Epithelial cell of esophagus (primary cell): ENCODE data around the gene ABHD17A.

Experiments
- DNase-seq: peaks from one replicate; pipeline ENCODE4 v3.0.0; 2010; ENCODE audit warnings: low read depth
- H3K4me3 ChIP-seq: 2 replicates; pipeline ENCODE4 v1.5.1; 2011; ENCODE audit warnings: mild to moderate bottlenecking, low read length, control low read depth
- CTCF ChIP-seq: IDR thresholded peaks from 2 replicates; pipeline ENCODE4 v1.5.1; 2011; ENCODE audit warnings: low read depth, mild to moderate bottlenecking, low read length, control low read depth, inconsistent platforms; ENCODE audit not compliant: insufficient read depth; ENCODE audit errors: missing control alignments

Gene ABHD17A

GRCh38 chr19:1873524-1874473 is 11.5 kb downstream of the ABHD17A start:
- peak overlapping the region; percentile 91 for H3K4me3 ChIP-seq
- no peak for DNase-seq
- no peak for TF ChIP-seq CTCF

GRCh38 chr19:1872807-1873523 is 12.3 kb downstream of the ABHD17A start:
- no peak for DNase-seq
- no peak for TF ChIP-seq CTCF
- no peak overlapping the region for H3K4me3 ChIP-seq

- DNase-seq, result no peak
- no peak overlapping the region for H3K4me3 ChIP-seq
- no peak for TF ChIP-seq CTCF
Observed at GRCh38 chr19:1871630-1872029, 13.7 kb downstream of the ABHD17A start.

- H3K4me3 ChIP-seq, result no peak overlapping the region
- no peak for TF ChIP-seq CTCF
- no peak for DNase-seq
Observed at GRCh38 chr19:1871140-1871597, 14.1 kb downstream of the ABHD17A start.

GRCh38 chr19:1868971-1869370 is 16.3 kb downstream of the ABHD17A start:
- TF ChIP-seq CTCF, result no peak
- no peak for DNase-seq
- H3K4me3 ChIP-seq, result no peak overlapping the region

GRCh38 chr19:1867349-1867724 is 18.0 kb downstream of the ABHD17A start:
- no peak overlapping the region for H3K4me3 ChIP-seq
- no peak for TF ChIP-seq CTCF
- DNase-seq, result no peak
